ENCODE results near the gene PCDHGA9. TPM values are rescaled to one million over a fixed set of nuclear protein-coding genes. Genes with fewer than 3 reads are reported as not detected.

Gene PCDHGA9
- total RNA-seq, 4 donors from 2014 or later, result 1.9 to 17.3 (median 4.0) TPM

DNA sequence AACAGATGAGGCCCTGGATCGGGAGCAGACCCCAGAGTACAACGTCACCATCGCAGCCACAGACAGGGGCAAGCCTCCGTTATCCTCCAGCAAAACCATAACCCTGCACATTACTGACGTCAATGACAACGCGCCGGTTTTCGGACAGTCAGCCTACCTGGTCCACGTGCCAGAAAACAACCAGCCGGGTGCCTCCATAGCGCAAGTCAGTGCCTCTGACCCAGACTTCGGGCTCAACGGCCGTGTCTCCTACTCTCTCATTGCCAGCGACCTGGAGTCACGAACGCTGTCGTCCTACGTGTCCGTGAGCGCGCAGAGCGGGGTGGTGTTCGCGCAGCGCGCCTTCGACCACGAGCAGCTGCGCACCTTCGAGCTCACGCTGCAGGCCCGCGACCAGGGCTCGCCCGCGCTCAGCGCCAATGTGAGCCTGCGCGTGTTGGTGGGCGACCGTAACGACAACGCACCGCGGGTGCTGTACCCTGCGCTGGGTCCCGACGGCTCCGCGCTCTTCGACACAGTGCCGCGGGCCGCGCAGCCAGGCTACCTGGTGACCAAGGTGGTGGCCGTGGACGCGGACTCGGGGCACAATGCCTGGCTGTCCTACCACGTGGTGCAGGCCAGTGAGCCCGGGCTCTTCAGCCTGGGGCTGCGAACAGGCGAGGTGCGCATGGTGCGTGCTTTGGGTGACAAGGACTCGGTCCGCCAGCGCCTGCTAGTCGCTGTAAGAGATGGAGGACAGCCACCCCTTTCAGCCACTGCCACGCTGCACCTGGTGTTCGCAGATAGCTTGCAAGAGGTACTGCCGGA, 16.7 kb downstream of the PCDHGA9 start:
- H3K27ac ChIP-seq, result no peak overlapping the region
- no peaks in the 10 kb centered on the region for H3K36me3 ChIP-seq
- no peak overlapping the region for H3K4me3 ChIP-seq
- H3K4me1 ChIP-seq, result no peaks in the 10 kb centered on the region
- TF ChIP-seq, protein P1, sequence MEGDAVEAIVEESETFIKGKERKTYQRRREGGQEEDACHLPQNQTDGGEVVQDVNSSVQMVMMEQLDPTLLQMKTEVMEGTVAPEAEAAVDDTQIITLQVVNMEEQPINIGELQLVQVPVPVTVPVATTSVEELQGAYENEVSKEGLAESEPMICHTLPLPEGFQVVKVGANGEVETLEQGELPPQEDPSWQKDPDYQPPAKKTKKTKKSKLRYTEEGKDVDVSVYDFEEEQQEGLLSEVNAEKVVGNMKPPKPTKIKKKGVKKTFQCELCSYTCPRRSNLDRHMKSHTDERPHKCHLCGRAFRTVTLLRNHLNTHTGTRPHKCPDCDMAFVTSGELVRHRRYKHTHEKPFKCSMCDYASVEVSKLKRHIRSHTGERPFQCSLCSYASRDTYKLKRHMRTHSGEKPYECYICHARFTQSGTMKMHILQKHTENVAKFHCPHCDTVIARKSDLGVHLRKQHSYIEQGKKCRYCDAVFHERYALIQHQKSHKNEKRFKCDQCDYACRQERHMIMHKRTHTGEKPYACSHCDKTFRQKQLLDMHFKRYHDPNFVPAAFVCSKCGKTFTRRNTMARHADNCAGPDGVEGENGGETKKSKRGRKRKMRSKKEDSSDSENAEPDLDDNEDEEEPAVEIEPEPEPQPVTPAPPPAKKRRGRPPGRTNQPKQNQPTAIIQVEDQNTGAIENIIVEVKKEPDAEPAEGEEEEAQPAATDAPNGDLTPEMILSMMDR (IDR thresholded peaks at IDR 0.05), result no peak
- no peak for TF ChIP-seq POLR2A (IDR thresholded peaks at IDR 0.05)
- peaks cover 0 to 80% (median 26%) of the 10 kb centered on the region in 4 donors for H3K9me3 ChIP-seq
- no peaks in the 10 kb centered on the region for H3K27me3 ChIP-seq
- DNase-seq, result no peak

DNA sequence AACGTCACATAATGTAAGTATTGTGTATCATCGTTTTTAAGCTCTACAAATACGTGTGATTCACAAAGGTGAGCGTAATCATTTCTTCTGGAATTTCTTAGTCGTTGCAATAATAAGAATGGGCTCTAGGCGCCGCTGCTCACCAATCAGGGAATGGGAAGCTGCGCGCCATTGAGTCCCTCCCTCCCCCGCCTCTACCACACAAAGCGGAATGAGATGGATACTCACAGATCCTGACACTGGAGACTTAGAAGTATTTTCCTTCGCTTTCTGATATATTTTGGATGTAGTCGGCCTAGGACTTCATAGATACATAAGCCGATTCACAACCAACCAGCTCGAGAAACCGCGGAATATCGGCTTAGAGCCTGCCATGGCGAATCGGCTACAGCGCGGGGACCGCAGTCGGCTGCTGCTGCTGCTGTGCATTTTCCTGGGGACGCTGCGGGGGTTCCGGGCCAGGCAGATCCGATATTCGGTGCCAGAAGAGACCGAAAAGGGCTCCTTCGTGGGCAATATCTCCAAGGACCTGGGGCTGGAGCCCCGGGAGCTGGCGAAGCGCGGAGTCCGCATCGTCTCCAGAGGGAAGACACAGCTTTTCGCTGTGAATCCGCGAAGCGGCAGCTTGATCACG, 18.4 kb downstream of the PCDHGA9 start, which contains the start of gene PCDHGA11:
TSS of gene PCDHGA11 (plus strand) at position 197 of the 634 bp plus-strand sequence. CDS start at position 374, 177 bp downstream.
- TF ChIP-seq POLR2A (IDR thresholded peaks at IDR 0.05), result no peak
- TF ChIP-seq, protein P1 (IDR thresholded peaks at IDR 0.05), result peak in 4 of 6 experiments; percentile 13 to 33 (median 20)
- Histone ChIP-seq H3K27me3 (no peaks in the 10 kb centered on the region), H3K36me3 (no peaks in the 10 kb centered on the region), H3K9me3 (peaks cover 0 to 77% (median 21%) of the 10 kb centered on the region in 4 donors), H3K27ac (no peak within 1 kb of the TSS), H3K4me1 (no peaks in the 10 kb centered on the region), H3K4me3 (peak within 1 kb of the TSS; percentile 13 to 31 (median 30))
- peak in 2 of 3 donors; percentile 46 to 67 for DNase-seq

DNA sequence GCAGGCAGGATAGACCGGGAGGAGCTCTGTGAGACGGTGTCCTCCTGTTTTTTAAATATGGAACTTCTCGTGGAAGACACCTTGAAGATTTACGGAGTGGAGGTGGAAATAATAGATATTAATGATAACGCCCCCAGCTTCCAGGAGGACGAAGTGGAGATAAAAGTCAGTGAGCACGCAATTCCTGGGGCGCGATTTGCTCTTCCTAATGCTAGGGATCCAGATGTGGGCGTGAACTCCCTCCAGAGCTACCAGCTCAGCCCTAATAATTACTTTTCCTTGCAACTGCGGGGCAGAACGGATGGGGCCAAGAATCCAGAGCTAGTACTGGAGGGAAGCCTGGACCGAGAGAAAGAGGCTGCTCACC, 18.9 kb downstream of the PCDHGA9 start:
- Histone ChIP-seq H3K36me3 (no peaks in the 10 kb centered on the region), H3K4me3 (peak overlapping the region in 2 of 4 donors; percentile 30), H3K9me3 (peaks cover 0 to 80% (median 21%) of the 10 kb centered on the region in 4 donors), H3K27me3 (no peaks in the 10 kb centered on the region), H3K27ac (no peak overlapping the region), H3K4me1 (no peaks in the 10 kb centered on the region)
- no peak for TF ChIP-seq POLR2A (IDR thresholded peaks at IDR 0.05)
- TF ChIP-seq, protein P1 (IDR thresholded peaks at IDR 0.05), result no peak
- DNase-seq, result no peak

DNA sequence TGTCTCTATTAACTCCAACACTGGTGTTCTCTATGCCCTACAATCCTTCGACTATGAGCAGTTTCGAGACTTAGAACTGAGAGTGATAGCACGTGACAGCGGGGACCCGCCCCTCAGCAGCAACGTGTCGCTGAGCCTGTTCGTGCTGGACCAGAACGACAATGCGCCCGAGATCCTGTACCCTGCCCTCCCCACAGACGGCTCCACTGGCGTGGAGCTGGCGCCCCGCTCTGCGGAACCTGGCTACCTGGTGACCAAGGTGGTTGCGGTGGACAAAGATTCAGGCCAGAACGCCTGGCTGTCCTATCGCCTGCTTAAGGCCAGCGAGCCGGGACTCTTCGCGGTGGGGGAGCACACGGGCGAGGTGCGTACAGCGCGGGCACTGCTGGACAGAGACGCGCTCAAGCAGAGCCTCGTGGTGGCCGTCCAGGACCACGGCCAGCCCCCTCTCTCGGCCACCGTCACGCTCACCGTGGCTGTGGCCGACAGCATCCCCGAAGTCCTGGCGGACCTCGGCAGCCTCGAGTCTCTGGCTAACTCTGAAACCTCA, 20.2 kb downstream of the PCDHGA9 start:
- no peaks in the 10 kb centered on the region for H3K4me1 ChIP-seq
- H3K27ac ChIP-seq, result no peak overlapping the region
- H3K36me3 ChIP-seq, result no peaks in the 10 kb centered on the region
- H3K27me3 ChIP-seq, result no peaks in the 10 kb centered on the region
- TF ChIP-seq, protein P1 (IDR thresholded peaks at IDR 0.05), result no peak
- TF ChIP-seq POLR2A (IDR thresholded peaks at IDR 0.05), result no peak
- DNase-seq, result no peak
- H3K4me3 ChIP-seq, result no peak overlapping the region
- H3K9me3 ChIP-seq, result peaks cover 0 to 85% (median 24%) of the 10 kb centered on the region in 4 donors

DNA sequence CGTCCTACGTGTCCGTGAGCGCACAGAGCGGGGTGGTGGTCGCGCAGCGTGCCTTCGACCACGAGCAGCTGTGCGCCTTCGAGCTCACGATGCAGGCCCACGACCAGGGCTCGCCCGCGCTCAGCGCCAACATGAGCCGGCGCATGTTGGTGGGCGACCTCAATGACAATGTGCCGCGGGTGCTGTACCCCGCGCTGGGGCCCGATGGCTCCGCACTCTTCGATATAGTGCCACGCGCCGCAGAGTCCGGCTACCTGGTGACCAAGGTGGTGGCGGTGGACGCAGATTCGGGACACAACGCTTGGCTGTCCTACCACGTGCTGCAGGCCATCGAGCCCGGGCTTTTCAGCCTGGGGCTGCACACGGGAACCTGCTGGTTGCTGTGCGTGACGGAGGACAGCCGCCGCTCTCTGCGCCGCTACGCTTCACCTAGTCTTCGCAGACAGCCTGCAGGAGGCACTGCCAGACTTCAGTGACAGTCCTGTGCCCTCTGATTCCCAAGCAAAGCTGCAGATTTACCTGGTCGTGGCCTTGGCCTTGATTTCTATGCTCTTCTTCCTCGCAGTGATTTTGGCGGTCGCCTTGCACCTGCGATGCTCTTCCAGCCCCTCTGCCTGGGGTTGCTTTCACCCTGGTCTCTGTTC, 25.3 kb downstream of the PCDHGA9 start:
- H3K27ac ChIP-seq, result no peak overlapping the region
- H3K9me3 ChIP-seq, result peaks cover 0 to 84% (median 11%) of the 10 kb centered on the region in 4 donors
- no peak for TF ChIP-seq POLR2A (IDR thresholded peaks at IDR 0.05)
- TF ChIP-seq, protein P1 (IDR thresholded peaks at IDR 0.05), result no peak
- DNase-seq, result no peak
- no peaks in the 10 kb centered on the region for H3K27me3 ChIP-seq
- no peak overlapping the region for H3K4me3 ChIP-seq
- no peaks in the 10 kb centered on the region for H3K36me3 ChIP-seq
- H3K4me1 ChIP-seq, result no peaks in the 10 kb centered on the region

All from Peyer's patch (tissue), 4 donors.